ENCODE results near the gene GLI3. TPM values are rescaled to one million over a fixed set of nuclear protein-coding genes. Genes with fewer than 3 reads are reported as not detected.

GLI3 gene
- total RNA-seq, 2 donors from 2014 or later, result 3.4 to 6.6 TPM

- Histone ChIP-seq H3K4me1 (ENCODE audit: control insufficient read depth in 1 of 2, low read depth in 2 of 2) (no peaks in the 10 kb centered on the region), H3K36me3 (no peaks in the 10 kb centered on the region), H3K4me3 (no peak overlapping the region), H3K9me3 (no peaks in the 10 kb centered on the region), H3K27ac (no peak overlapping the region), H3K27me3 (replicated peaks; ENCODE audit: insufficient read depth) (no peaks in the 10 kb centered on the region)
- DNase-seq (ENCODE audit: low spot score), result no peak
- TF ChIP-seq CTCF (IDR thresholded peaks at IDR 0.05), result no peak
- no peak for ATAC-seq (ENCODE audit: insufficient number of reproducible peaks, low FRiP score, low read depth)
These were observed 212.5 kb downstream of the GLI3 start for GRCh38 chr7:42024537-42024936.

- no peaks in the 10 kb centered on the region for H3K4me1 ChIP-seq (ENCODE audit: control insufficient read depth in 1 of 2, low read depth in 2 of 2)
- ATAC-seq (ENCODE audit: insufficient number of reproducible peaks, low FRiP score, low read depth) (no peak), DNase-seq (ENCODE audit: low spot score) (no peak)
- H3K27me3 ChIP-seq (replicated peaks; ENCODE audit: insufficient read depth), result no peaks in the 10 kb centered on the region
- H3K27ac ChIP-seq, result no peak overlapping the region
- no peak overlapping the region for H3K4me3 ChIP-seq
- H3K9me3 ChIP-seq, result no peaks in the 10 kb centered on the region
- H3K36me3 ChIP-seq, result no peaks in the 10 kb centered on the region
- no peak for TF ChIP-seq CTCF (IDR thresholded peaks at IDR 0.05)
These were observed 213.7 kb downstream of the GLI3 start for GRCh38 chr7:42023262-42023661.

GRCh38 chr7:42022791-42023190, 214.2 kb downstream of the GLI3 start:
- no peaks in the 10 kb centered on the region for H3K27me3 ChIP-seq (replicated peaks; ENCODE audit: insufficient read depth)
- no peak overlapping the region for H3K27ac ChIP-seq
- H3K4me3 ChIP-seq, result no peak overlapping the region
- H3K36me3 ChIP-seq, result no peaks in the 10 kb centered on the region
- DNase-seq (ENCODE audit: low spot score) (no peak), ATAC-seq (ENCODE audit: insufficient number of reproducible peaks, low FRiP score, low read depth) (no peak)
- no peaks in the 10 kb centered on the region for H3K9me3 ChIP-seq
- H3K4me1 ChIP-seq (ENCODE audit: control insufficient read depth in 1 of 2, low read depth in 2 of 2), result no peaks in the 10 kb centered on the region
- no peak for TF ChIP-seq CTCF (IDR thresholded peaks at IDR 0.05)

- no peak for TF ChIP-seq CTCF (IDR thresholded peaks at IDR 0.05)
- no peak overlapping the region for H3K27ac ChIP-seq
- no peaks in the 10 kb centered on the region for H3K36me3 ChIP-seq
- H3K27me3 ChIP-seq (replicated peaks; ENCODE audit: insufficient read depth), result no peaks in the 10 kb centered on the region
- no peaks in the 10 kb centered on the region for H3K9me3 ChIP-seq
- no peak for ATAC-seq (ENCODE audit: insufficient number of reproducible peaks, low FRiP score, low read depth)
- H3K4me1 ChIP-seq (ENCODE audit: control insufficient read depth in 1 of 2, low read depth in 2 of 2), result no peaks in the 10 kb centered on the region
- DNase-seq (ENCODE audit: low spot score), result no peak
- no peak overlapping the region for H3K4me3 ChIP-seq
These were observed 215.0 kb downstream of the GLI3 start for GRCh38 chr7:42022056-42022455.

GRCh38 chr7:42021631-42022030, 215.4 kb downstream of the GLI3 start:
- no peak overlapping the region for H3K27ac ChIP-seq
- no peaks in the 10 kb centered on the region for H3K36me3 ChIP-seq
- no peak for TF ChIP-seq CTCF (IDR thresholded peaks at IDR 0.05)
- H3K4me3 ChIP-seq, result no peak overlapping the region
- H3K9me3 ChIP-seq, result no peaks in the 10 kb centered on the region
- no peaks in the 10 kb centered on the region for H3K27me3 ChIP-seq (replicated peaks; ENCODE audit: insufficient read depth)
- no peaks in the 10 kb centered on the region for H3K4me1 ChIP-seq (ENCODE audit: control insufficient read depth in 1 of 2, low read depth in 2 of 2)
- DNase-seq (ENCODE audit: low spot score) (no peak), ATAC-seq (ENCODE audit: insufficient number of reproducible peaks, low FRiP score, low read depth) (no peak)

All from thoracic aorta (tissue), 2 donors.